Ramos (cell line): ENCODE data around the gene TNFAIP8L2.
"Not testable (repeated sequence)": the region's sequence is repeated elsewhere in the genome, so short reads cannot be mapped to it uniquely, and the experiment has no call there.

Source experiments
- in situ Hi-C: fragments of 300-500 bp; cut with MboI; formaldehyde crosslinking; loops from one replicate; pipeline ENCODE4 v1.14.3; 2022; ENCODE audit warnings: low sequenced_read_pairs; ENCODE audit not compliant: unreplicated experiment

The TNFAIP8L2 gene

GRCh38 chr1:151187205-151187604 lies 30.8 kb downstream of the TNFAIP8L2 start:
- in situ Hi-C loops, result no loop called here

- in situ Hi-C loops, result not testable (repeated sequence)
Observed at GRCh38 chr1:151188667-151189066, 32.2 kb downstream of the TNFAIP8L2 start.

- in situ Hi-C loops, result no loop called here
Observed at GRCh38 chr1:151189637-151190445, 33.4 kb downstream of the TNFAIP8L2 start, which contains the start of gene VPS72. Gene VPS72, minus strand, starts transcription at chr1:151190197. Its CDS starts 76 bp downstream, at chr1:151190121.

- in situ Hi-C loops, result no loop called here
Observed at GRCh38 chr1:151192047-151192446, 35.6 kb downstream of the TNFAIP8L2 start.

GRCh38 chr1:151193304-151193703 lies 36.9 kb downstream of the TNFAIP8L2 start:
- in situ Hi-C loops, result no loop called here

GRCh38 chr1:151193856-151194255 lies 37.4 kb downstream of the TNFAIP8L2 start:
- in situ Hi-C loops, result no loop called here

- in situ Hi-C loops, result not testable (repeated sequence)
Observed at GRCh38 chr1:151194894-151195594, 38.6 kb downstream of the TNFAIP8L2 start.

GRCh38 chr1:151196292-151196800 lies 39.9 kb downstream of the TNFAIP8L2 start:
- in situ Hi-C loops, result no loop called here

GRCh38 chr1:151197863-151198253 lies 41.4 kb downstream of the TNFAIP8L2 start:
- in situ Hi-C loops, result no loop called here

- in situ Hi-C loops, result no loop called here
Observed at GRCh38 chr1:151198254-151199127, 42.0 kb downstream of the TNFAIP8L2 start, which contains the start of gene PIP5K1A. Gene PIP5K1A, plus strand, starts transcription at chr1:151198552. Its CDS starts 445 bp downstream, at chr1:151198997.

GRCh38 chr1:151199873-151200581 lies 43.6 kb downstream of the TNFAIP8L2 start:
- in situ Hi-C loops, result no loop called here

- in situ Hi-C loops, result not testable (repeated sequence)
Observed at GRCh38 chr1:151205381-151205965, 49.0 kb downstream of the TNFAIP8L2 start.
